MM.1S (cell line): ENCODE results near the gene CHRND.

Source experiments
- EZH2 ChIP-seq: fragments of 300-600 bp; sonication (generic); optimal IDR thresholded peaks from 2 replicates; pipeline ENCODE3; 2017; ENCODE audit warnings: low read depth, mild to moderate bottlenecking, antibody characterized with exemption, low read length, mixed read lengths
- TF ChIP-seq, protein P1 (sequence below): fragments of 300-600 bp; sonication (generic); IDR thresholded peaks from 2 replicates; pipeline ENCODE4 v1.5.1; 2016; ENCODE audit warnings: antibody characterized with exemption, low read length, mixed read lengths

- TF ChIP-seq EZH2 = no peak
- TF ChIP-seq, protein P1, sequence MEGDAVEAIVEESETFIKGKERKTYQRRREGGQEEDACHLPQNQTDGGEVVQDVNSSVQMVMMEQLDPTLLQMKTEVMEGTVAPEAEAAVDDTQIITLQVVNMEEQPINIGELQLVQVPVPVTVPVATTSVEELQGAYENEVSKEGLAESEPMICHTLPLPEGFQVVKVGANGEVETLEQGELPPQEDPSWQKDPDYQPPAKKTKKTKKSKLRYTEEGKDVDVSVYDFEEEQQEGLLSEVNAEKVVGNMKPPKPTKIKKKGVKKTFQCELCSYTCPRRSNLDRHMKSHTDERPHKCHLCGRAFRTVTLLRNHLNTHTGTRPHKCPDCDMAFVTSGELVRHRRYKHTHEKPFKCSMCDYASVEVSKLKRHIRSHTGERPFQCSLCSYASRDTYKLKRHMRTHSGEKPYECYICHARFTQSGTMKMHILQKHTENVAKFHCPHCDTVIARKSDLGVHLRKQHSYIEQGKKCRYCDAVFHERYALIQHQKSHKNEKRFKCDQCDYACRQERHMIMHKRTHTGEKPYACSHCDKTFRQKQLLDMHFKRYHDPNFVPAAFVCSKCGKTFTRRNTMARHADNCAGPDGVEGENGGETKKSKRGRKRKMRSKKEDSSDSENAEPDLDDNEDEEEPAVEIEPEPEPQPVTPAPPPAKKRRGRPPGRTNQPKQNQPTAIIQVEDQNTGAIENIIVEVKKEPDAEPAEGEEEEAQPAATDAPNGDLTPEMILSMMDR = no peak
Measured at GRCh38 chr2:232513353-232513752, 12.6 kb upstream of the CHRND start.
